COLO829 (cell line): ENCODE data around the gene MTX2.

Experiments used
- DNase-seq: peaks from one replicate; pipeline ENCODE4 v3.0.0; 2012; ENCODE audit warnings: low spot score

Gene MTX2

GRCh38 chr2:176380341-176380740 is 111.1 kb downstream of the MTX2 start:
- DNase-seq = no peak

- DNase-seq = no peak
These were observed 113.9 kb downstream of the MTX2 start for GRCh38 chr2:176383100-176383499.

- no peak for DNase-seq
These were observed 114.7 kb downstream of the MTX2 start for GRCh38 chr2:176383836-176384442.

- DNase-seq = no peak
These were observed 116.0 kb downstream of the MTX2 start for GRCh38 chr2:176385219-176385759.

GRCh38 chr2:176385838-176386237 is 116.6 kb downstream of the MTX2 start:
- no peak for DNase-seq
